Measurements from ENCODE around the gene GPR61.
A peak's percentile ranks its signal among the peaks of the same experiment; 100 is the strongest.

GPR61 gene

DNA sequence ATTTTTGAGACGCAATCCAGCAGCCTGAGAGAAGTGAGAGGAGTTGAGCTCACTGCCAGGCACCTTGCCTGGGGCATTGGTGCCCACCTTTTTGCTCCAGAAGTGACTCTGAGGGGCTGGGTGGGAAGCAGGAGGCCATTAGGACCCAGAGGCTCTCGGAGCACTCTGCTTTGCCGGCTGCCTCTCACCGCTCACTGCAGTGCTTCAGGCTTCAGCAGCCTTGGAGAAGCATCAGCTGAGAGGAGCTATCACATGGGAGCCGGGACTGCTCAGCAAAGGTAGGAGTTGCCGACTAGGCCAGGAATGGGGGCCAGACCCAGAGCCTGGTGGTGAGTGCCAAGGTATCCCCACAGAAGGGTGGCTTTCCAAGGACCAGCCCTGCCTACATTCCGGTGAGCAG lies at the start of gene GPR61:
Gene GPR61 (plus strand): TSS at position 197 of the 400 bp plus-strand sequence. CDS start 3,151 bp downstream, outside the sequence.
- peak; percentile 3 for DNase-seq

GRCh38 chr1:109490029-109490933 lies 49.4 kb upstream of the GPR61 start:
- DNase-seq, result peak; percentile 70

DNA sequence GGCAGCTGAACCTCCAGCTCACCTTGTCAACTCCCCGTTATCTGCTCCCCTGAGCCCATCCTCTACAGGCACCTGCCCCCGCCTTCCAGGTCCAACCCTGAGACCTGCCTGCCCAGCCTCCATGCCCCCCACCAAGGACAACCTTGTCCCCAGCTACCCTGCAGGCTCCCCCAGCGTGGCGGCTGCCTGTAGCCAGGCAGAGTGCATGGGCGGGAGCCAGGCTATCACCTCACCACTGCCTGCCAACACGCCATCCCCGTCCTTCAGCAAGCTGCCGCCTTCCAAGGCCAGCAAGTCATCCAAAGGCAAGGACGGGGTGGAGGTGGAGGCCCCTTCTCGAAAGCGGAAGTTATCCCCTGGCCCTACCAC lies 48.8 kb upstream of the GPR61 start:
- DNase-seq, result no peak

DNA sequence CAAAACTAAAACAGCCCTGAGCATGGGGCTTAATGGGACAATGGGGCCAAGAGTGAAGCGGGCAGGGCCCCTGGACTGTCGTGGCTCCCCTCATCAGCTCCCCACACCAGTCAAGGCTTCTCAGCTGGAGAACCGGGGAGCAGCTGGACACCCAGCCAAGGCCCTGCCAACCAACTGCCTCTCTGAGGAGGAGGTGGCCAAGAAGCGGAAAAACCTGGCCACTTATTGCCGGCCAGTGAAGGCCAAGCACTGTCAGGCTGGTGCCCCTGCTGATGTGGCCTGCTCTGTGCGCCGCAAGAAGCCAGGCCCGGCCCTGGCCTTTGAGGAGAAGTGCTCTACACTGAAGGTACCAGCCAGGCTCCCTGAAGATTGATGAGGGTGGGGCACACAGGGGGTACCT lies 48.3 kb upstream of the GPR61 start:
- DNase-seq, result no peak

GRCh38 chr1:109492779-109493178 lies 46.9 kb upstream of the GPR61 start:
- no peak for DNase-seq

DNA sequence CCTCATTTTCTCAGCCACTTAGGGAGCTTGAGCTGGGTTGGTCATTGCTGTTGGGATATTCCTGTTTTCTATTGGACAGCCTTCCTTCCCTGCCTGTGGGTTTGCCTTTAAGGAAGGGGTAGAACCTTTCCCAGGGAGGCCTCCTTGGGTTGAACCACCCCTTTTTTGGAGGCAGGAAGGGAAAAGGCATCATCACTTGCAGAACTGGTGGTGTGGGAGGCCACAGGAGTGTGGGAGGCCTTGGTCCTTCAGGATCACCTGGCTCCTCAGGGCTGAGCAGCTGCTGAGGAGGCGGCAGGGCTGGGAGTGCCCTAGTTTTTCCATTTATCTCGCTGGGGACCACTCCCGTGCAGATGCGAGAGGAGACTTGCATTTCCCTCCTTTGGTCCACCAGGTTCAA lies 46.4 kb upstream of the GPR61 start:
- no peak for DNase-seq

GRCh38 chr1:109493805-109494539 lies 45.7 kb upstream of the GPR61 start, which contains the start of gene CYB561D1:
Gene CYB561D1, plus strand, starts transcription at chr1:109494094. Its CDS starts 46 bp downstream, at chr1:109494140.
- DNase-seq, result peak; percentile 89

DNA sequence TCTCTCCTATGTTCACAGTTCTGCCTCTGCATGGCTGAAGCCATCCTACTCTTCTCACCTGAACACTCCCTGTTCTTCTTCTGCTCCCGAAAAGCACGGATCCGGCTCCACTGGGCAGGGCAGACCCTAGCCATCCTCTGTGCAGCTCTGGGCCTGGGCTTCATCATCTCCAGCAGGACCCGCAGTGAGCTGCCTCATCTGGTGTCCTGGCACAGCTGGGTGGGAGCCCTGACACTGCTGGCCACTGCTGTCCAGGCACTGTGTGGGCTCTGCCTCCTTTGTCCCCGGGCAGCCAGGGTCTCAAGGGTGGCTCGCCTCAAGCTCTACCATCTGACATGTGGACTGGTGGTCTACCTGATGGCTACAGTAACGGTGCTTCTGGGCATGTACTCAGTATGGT lies 43.9 kb upstream of the GPR61 start:
- DNase-seq, result no peak

DNA sequence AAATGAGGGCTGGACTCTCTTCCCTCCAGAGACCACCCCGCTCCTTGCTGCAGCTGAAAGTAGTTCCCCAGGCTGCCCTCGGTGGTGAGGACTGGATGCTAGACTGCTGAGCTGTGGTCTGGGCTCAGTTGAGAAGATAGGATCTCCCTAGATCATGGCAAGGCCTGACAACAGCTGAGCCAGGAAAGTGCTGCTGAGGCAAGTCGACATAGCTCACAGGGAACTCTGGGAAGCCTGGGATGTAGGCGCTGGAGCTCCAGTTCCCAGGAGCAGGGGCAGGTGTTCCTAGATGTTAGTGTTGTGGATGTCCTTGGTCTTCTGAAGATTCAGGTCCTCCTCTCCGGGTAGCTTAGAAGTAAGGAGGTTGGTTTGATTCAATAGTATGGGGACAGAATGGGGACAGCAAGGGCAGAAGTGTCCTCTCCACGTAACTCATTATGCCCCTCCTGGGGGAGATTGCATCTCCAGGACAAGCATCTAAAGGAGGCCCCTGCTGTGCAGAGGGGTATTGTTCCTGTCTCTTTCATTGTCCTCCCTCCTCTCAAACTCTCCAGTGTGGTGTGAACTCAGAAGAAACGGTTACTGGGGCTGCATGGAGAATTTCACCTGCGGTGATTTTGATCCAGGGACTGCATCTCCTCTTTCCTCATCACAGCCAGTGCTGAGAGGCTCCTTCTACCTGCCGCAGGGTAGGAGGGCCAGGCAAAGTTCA lies 42.1 kb upstream of the GPR61 start:
- no peak for DNase-seq

GRCh38 chr1:109498161-109498801 lies 41.4 kb upstream of the GPR61 start:
- DNase-seq, result peak; percentile 15

DNA sequence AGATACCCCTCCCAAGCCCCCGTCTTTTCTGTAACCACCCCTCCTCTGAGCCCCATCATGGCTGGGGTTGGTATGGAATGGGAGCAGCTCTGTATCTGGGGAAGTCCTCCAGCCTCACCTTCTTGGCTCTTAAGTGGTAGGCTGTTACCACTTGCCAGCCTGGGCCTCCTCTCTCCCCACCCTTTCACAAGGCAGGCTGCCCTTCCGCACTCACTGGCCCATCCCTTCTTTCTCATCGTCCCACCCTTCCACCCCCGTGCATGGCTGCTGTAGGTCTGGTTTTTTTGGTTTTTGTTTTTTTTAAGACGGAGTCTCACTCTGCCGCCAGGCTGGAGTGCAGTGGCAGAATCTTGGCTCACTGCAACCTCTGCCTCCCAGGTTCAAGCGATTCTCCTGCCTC lies 40.6 kb upstream of the GPR61 start:
- DNase-seq, result no peak

GRCh38 chr1:109499661-109500536 lies 39.8 kb upstream of the GPR61 start:
- DNase-seq, result peak; percentile 6

DNA sequence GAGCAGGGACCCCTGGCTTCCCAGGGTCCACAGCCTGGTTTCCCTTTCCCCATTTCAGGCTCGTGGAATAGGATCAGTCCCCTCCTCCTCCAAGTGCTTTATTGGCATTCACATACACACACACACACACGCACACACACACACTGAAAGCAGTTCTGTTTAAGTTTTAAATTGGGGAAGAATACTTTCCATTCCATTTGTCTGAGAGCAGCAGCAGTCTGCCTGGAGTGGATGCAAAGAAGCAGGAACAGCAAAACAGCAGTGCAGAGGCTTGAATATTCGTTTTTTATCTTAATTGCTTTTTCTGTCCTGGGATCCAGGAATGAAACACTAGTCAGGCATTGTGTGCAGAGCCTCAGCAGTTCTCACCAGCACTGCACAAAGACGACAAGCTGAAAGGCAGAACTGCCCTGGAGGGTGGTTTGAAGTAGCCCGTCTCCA lies 38.7 kb upstream of the GPR61 start:
- DNase-seq, result no peak

DNA sequence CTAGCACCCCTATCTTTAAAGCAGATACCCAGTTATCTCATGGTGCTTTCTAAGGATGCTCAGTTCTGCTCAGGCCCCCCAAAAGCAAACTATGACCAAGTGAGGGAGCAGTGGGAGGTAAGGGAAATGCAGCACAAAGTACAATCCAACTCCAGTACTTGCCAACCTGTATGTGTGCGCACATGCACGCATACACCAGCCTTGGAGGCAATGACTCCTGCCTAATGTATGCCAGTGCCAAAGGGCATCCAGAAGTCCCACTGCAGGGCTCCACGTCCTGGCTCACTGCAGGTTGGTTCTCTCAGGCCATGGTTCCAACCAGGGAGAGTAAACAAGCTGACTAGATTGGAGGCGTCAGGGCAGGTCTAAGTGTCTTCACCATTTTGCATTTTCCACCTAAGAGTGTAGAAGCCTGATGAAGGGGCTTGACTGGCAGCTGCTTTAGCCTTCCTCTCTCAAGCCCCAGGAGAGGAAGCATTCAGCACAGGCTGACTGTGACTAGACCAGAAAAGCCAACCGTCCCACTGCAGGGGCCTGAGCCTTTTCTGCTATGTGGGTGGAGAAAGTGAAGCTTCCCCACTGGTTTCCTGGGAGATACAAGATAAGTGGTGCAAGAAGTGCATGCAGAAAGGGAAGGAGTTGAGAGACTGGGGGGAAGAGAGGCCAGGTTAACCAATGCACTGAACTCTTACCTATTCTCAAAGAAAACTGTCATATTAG lies 37.9 kb upstream of the GPR61 start:
- no peak for DNase-seq

- DNase-seq, result no peak
These were observed 37.3 kb upstream of the GPR61 start for GRCh38 chr1:109502364-109502851.

GRCh38 chr1:109503935-109504334 lies 35.7 kb upstream of the GPR61 start:
- no peak for DNase-seq

GRCh38 chr1:109504974-109505373 lies 34.7 kb upstream of the GPR61 start:
- no peak for DNase-seq

DNA sequence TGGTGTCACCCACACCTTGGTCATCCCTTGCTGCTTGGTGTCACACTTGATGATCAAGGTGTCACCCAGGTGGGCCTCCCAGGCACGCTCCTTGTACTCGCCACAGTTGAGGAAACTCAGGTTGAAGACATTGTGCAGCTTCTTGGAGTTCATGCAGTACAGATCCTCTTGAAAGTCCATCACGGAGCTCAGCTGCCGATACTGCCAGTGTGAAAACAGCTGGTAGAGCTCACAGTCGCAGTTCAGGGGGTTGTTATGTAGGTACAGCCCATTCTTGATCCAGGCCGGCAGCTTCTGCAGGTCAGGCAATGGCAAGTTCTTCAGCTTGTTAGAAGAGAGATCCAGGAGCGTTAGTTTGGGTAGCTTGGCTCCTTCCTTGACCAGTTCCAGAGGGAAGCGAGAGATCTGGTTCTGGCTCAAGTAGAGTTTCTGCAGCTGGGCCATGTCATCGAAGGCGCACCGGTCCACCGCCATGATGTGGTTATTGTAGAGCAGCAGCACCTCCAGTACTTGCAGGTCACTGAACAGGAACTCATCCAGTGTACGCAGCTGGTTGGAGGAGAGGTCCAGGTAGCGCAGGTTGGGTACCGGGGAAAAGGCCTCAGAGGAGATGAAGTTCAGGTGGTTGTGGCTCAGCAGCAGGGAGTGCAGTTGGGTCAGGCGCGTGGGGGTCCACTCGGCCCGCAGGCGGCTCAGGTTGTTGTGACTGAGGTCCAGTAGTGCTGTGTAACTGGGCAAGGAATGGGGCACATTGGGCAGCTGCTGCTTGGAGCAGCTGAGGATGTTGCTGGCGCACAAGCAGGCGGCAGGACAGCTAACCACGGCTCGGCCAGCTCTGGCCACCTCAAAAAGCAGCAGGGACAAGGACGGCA lies 31.4 kb upstream of the GPR61 start:
- DNase-seq, result no peak

GRCh38 chr1:109508873-109509175 lies 30.8 kb upstream of the GPR61 start:
- DNase-seq, result no peak

Data from midbrain (tissue), 1 donor.